Measurements from ENCODE around the gene FEZ2. TPM values are rescaled to one million over a fixed set of nuclear protein-coding genes. Genes with fewer than 3 reads are reported as not detected.

The FEZ2 gene
- total and polyA plus RNA-seq, 2 of the 13 experiments (the other 11 are each of a cell fraction or from before 2014, with no cell fraction given), result 42.5 to 59.1 TPM

GRCh38 chr2:36597003-36597531 lies 901 bp downstream of the FEZ2 start:
- Histone ChIP-seq H3K4me3 (replicated peaks in 1 of 3; ENCODE audit: insufficient read depth in 1 of 3, low read depth in 2 of 3, low read length in 3 of 3) (peak overlapping the region; percentile 78 to 91 (median 88)), H3K79me2 (ENCODE audit: insufficient read depth, low read length) (peaks cover 33% of the 10 kb centered on the region), H3K36me3 (replicated peaks in 1 of 2; ENCODE audit: control insufficient read depth in 1 of 2, insufficient read depth in 2 of 2, low read length in 2 of 2) (no peaks in the 10 kb centered on the region; a peak in 1 of 5 replicates), H3K9me3 (ENCODE audit: low read length) (no peaks in the 10 kb centered on the region), H4K20me1 (ENCODE audit: insufficient read depth, low read length) (no peaks in the 10 kb centered on the region), H3K27ac (ENCODE audit: extremely low read length, insufficient read depth, low read length) (peak overlapping the region; percentile 78), H3K4me1 (ENCODE audit: insufficient read depth, low read length) (peaks cover 43% of the 10 kb centered on the region), H3K9ac (ENCODE audit: insufficient read depth, low read depth, low read length) (peak overlapping the region; percentile 87), H3K27me3 (ENCODE audit: control insufficient read depth in 1 of 2, insufficient read depth in 2 of 2, low read length in 2 of 2) (0 out of 5 replicates have a peak, but pooled peaks cover 0 to 2% of the 10 kb centered on the region in 2 experiments), H3K4me2 (ENCODE audit: low read depth, low read length) (peak overlapping the region; percentile 83), H2AFZ (ENCODE audit: low read length) (peak overlapping the region; percentile 2)
- POLR2A ChIA-PET, result interaction anchor here (0.6 to 1.2 kb wide), 7 partner anchors 19 to 239 kb away, joined by 3 read pairs; no protein-coding TSS in a partner anchor
- TSS peak; percentile 66 for BruUV-seq (replicated peaks)
- FAIRE-seq (no peak), ATAC-seq (peak; percentile 2), DNase-seq (ENCODE audit: low spot score) (no peak)
- in situ Hi-C loops (cut with HindIII; ENCODE audit: extremely low pct_ligation_motif_present, low pct_unique_long_range_greater_than_20kb), result loop anchor here (5.0 kb wide), 1 partner anchor 65 kb away; no protein-coding TSS in a partner anchor
- CTCF ChIA-PET (ENCODE audit: low intra/inter-chr PET ratio, low total read pairs), result no interaction called here
- intact Hi-C loops (cut with micrococcal nuclease; ENCODE audit: unreplicated experiment), result loop anchor here (2.0 kb wide), 1 partner anchor 68 kb away; no protein-coding TSS in a partner anchor
- 29% methylated on average over 19 of the region's 19 CpGs for WGBS (ENCODE audit: low lambda C conversion rate)
- TF ChIP-seq PITX1 (CRISPR knock-in tag; IDR thresholded peaks at IDR 0.05), result 0 out of 2 replicates have a peak, but pooled peaks have one; percentile 25
- 0 out of 2 replicates have a peak, but pooled peaks have one; percentile 8 for TF ChIP-seq PAXIP1 (CRISPR knock-in tag; conservative IDR thresholded peaks at IDR 0.05)
- TF ChIP-seq TRAFD1 (CRISPR knock-in tag; IDR thresholded peaks at IDR 0.05; ENCODE audit: borderline replicate concordance), result no peak
- TF ChIP-seq NR2C2 (CRISPR knock-in tag; IDR thresholded peaks at IDR 0.05; ENCODE audit: borderline replicate concordance), result 0 out of 2 replicates have a peak, but pooled peaks have one; percentile 21
- TF ChIP-seq ARID4A (CRISPR knock-in tag; IDR thresholded peaks at IDR 0.05; ENCODE audit: borderline replicate concordance), result no peak
- peak; percentile 36; the same call in 1 of the 2 replicates for TF ChIP-seq THAP7 (CRISPR knock-in tag; IDR thresholded peaks at IDR 0.05)
- TF ChIP-seq MEF2D (CRISPR knock-in tag; IDR thresholded peaks at IDR 0.05), result 0 out of 2 replicates have a peak, but pooled peaks have one; percentile 33
- 0 out of 2 replicates have a peak, but pooled peaks have one; percentile 52 for TF ChIP-seq ZNF414 (CRISPR knock-in tag; IDR thresholded peaks at IDR 0.05)
- TF ChIP-seq PHF21A (CRISPR knock-in tag; IDR thresholded peaks at IDR 0.05), result 0 out of 2 replicates have a peak, but pooled peaks have one; percentile 10
